Thyroid gland (tissue), 4 donors: ENCODE measurements around the gene GJB5. TPM values are rescaled to one million over a fixed set of nuclear protein-coding genes. Genes with fewer than 3 reads are reported as not detected.
"Not testable (repeated sequence)": the region's sequence is repeated elsewhere in the genome, so short reads cannot be mapped to it uniquely, and the experiment has no call there.

Experiments
- DNase-seq, 2 donors: peaks; one replicate each; pipeline ENCODE4 v3.0.0-alpha.2; 2019
- H3K27ac ChIP-seq, 3 donors: fragments of 200-600 bp; sonication (generic); 1 replicate in 2 of 3; 2 replicates in 1 of 3; pipeline ENCODE4 v1.5.1; 2016 to 2019; ENCODE audit warnings: mild to moderate bottlenecking in 1 of 3, moderate library complexity in 1 of 3
- H3K27me3 ChIP-seq: fragments of 200-600 bp; sonication (generic); one replicate; pipeline ENCODE4 v1.5.1; 2019
- H3K36me3 ChIP-seq, 2 donors: fragments of 200-600 bp; sonication (generic); one replicate each; pipeline ENCODE4 v1.5.1; 2016 to 2019
- H3K4me1 ChIP-seq, 2 donors: fragments of 200-600 bp; sonication (generic); one replicate each; pipeline ENCODE4 v1.5.1; 2017 to 2019
- H3K4me3 ChIP-seq, 3 donors: fragments of 200-600 bp; sonication (generic); replicated peaks in 1 of 3; 1 replicate in 2 of 3; 2 replicates in 1 of 3; pipeline ENCODE4 v1.5.1; 2016; ENCODE audit warnings: mild to moderate bottlenecking in 1 of 3
- H3K9me3 ChIP-seq: fragments of 200-600 bp; sonication (generic); one replicate; pipeline ENCODE4 v1.5.1; 2017
- CTCF ChIP-seq, 6 experiments: fragments of 200-600 bp in 3 of 6; fragments of 450-650 bp in 3 of 6; sonication (generic) in 3 of 6; IDR thresholded peaks; one replicate each; pipeline ENCODE4 v1.5.1; 2016 to 2019; ENCODE audit warnings: antibody characterized with exemption in 6 of 6, mild to moderate bottlenecking in 2 of 6, inconsistent platforms in 1 of 6, moderate library complexity in 1 of 6
- POLR2A ChIP-seq, 2 donors: fragments of 450-650 bp; IDR thresholded peaks; one replicate each; pipeline ENCODE4 v1.6.1; 2017; ENCODE audit warnings: antibody characterized with exemption in 2 of 2, mild to moderate bottlenecking in 2 of 2, moderate library complexity in 1 of 2
- whole genome bisulfite sequencing, 2 donors: methylation state at CpG; one replicate each; pipeline ENCODE4 v1.1.5; 2017; 5-methylcytosine and 5-hydroxymethylcytosine counted together
- intact Hi-C: fragments of 100-400 bp; cut with DNase I; formaldehyde crosslinking; loops from one replicate; pipeline ENCODE4 v1.15.1; 2023
- total RNA-seq, 4 donors: library from RNA; depleted of rRNA; stranded (reverse); fragments of >200 nt; gene quantifications; one replicate each; pipeline ENCODE4 v1.2.3, GENCODE V29; 2016

Gene GJB5
- total RNA-seq, 4 donors from 2014 or later: not detected

GRCh38 chr1:34771573-34772371 is 16.9 kb downstream of the GJB5 start:
- TF ChIP-seq CTCF (IDR thresholded peaks at IDR 0.05): no peak
- no peak for TF ChIP-seq POLR2A (IDR thresholded peaks at IDR 0.05)
- WGBS, 2 donors: 88 to 90% methylated on average over 16 of the region's 16 CpGs
- intact Hi-C loops: no loop called here
- DNase-seq: no peak
- Histone ChIP-seq H3K27me3 (no peaks in the 10 kb centered on the region), H3K9me3 (no peaks in the 10 kb centered on the region), H3K4me1 (no peaks in the 10 kb centered on the region), H3K27ac (no peak overlapping the region), H3K4me3 (no peak overlapping the region), H3K36me3 (no peaks in the 10 kb centered on the region)

GRCh38 chr1:34773114-34773513 is 18.3 kb downstream of the GJB5 start:
- H3K27ac ChIP-seq, intact Hi-C loops, H3K36me3 ChIP-seq, H3K4me1 ChIP-seq, H3K9me3 ChIP-seq, H3K27me3 ChIP-seq, H3K4me3 ChIP-seq, DNase-seq: not testable (repeated sequence)
- WGBS, 2 donors: 92 to 98% methylated on average over 4 of the region's 4 CpGs

GRCh38 chr1:34774957-34775356 is 20.1 kb downstream of the GJB5 start:
- Histone ChIP-seq H3K4me1 (no peaks in the 10 kb centered on the region), H3K27ac (no peak overlapping the region), H3K36me3 (no peaks in the 10 kb centered on the region), H3K9me3 (no peaks in the 10 kb centered on the region), H3K27me3 (no peaks in the 10 kb centered on the region), H3K4me3 (no peak overlapping the region)
- 46% methylated on average over 8 of the region's 8 CpGs for WGBS, 2 donors
- intact Hi-C loops: no loop called here
- no peak for DNase-seq
- no peak for TF ChIP-seq CTCF (IDR thresholded peaks at IDR 0.05)
- no peak for TF ChIP-seq POLR2A (IDR thresholded peaks at IDR 0.05)

GRCh38 chr1:34776911-34777310 is 22.1 kb downstream of the GJB5 start:
- H3K27me3 ChIP-seq: peaks cover 11% of the 10 kb centered on the region

GRCh38 chr1:34777519-34778321 is 22.9 kb downstream of the GJB5 start:
- Histone ChIP-seq H3K4me1 (peaks cover 3 to 15% of the 10 kb centered on the region in 2 donors), H3K9me3 (no peaks in the 10 kb centered on the region), H3K27me3 (peaks cover 11% of the 10 kb centered on the region), H3K27ac (no peak overlapping the region), H3K4me3 (no peak overlapping the region), H3K36me3 (no peaks in the 10 kb centered on the region)
- 56 to 64% methylated on average over 10 of the region's 10 CpGs for WGBS, 2 donors
- intact Hi-C loops: no loop called here
- TF ChIP-seq POLR2A (IDR thresholded peaks at IDR 0.05) (no peak), CTCF (IDR thresholded peaks at IDR 0.05) (no peak)
- DNase-seq: no peak

More at GRCh38 chr1:34776911-34777310, 22.1 kb downstream of the GJB5 start:
- intact Hi-C loops: no loop called here
- no peak overlapping the region for H3K4me3 ChIP-seq
- 84 to 89% methylated on average over 1 to 3 of the region's 3 CpGs for WGBS, 2 donors
- no peak for TF ChIP-seq POLR2A (IDR thresholded peaks at IDR 0.05)
- no peak for TF ChIP-seq CTCF (IDR thresholded peaks at IDR 0.05)
- H3K9me3 ChIP-seq: no peaks in the 10 kb centered on the region
- no peak overlapping the region for H3K27ac ChIP-seq
- H3K36me3 ChIP-seq: no peaks in the 10 kb centered on the region
- DNase-seq: no peak
- peaks cover 3 to 11% of the 10 kb centered on the region in 2 donors for H3K4me1 ChIP-seq
